ENCODE data around the gene AGAP1. TPM values are rescaled to one million over a fixed set of nuclear protein-coding genes. Genes with fewer than 3 reads are reported as not detected.

AGAP1 gene
- total RNA-seq, 6 experiments from 2014 or later: 8.1 to 11.2 (median 9.8) TPM

- Histone ChIP-seq H3K36me3 (no peaks in the 10 kb centered on the region), H3K27ac (no peak overlapping the region), H3K9me3 (no peaks in the 10 kb centered on the region), H3K4me1 (peaks cover 0 to 18% (median 0%) of the 10 kb centered on the region in 4 donors), H3K27me3 (peaks cover 0 to 34% of the 10 kb centered on the region in 2 donors), H3K4me3 (no peak overlapping the region)
- DNase-seq (no peak), ATAC-seq (no peak)
- intact Hi-C loops (cut with DNase I): loop anchor here (10.0 kb wide), 1 partner anchor 405 kb away; no protein-coding TSS in a partner anchor
- no peak for TF ChIP-seq CTCF (IDR thresholded peaks at IDR 0.05)
- TF ChIP-seq POLR2A (IDR thresholded peaks at IDR 0.05): no peak
- WGBS (ENCODE audit: insufficient coverage, low coverage, low lambda C conversion rate, missing lambda C conversion rate): 23% methylated on average over 12 of the region's 12 CpGs
Observed at GRCh38 chr2:236180076-236180816, 686.4 kb downstream of the AGAP1 start.

- DNase-seq (peak in 2 of 3 donors; percentile 54 to 58), ATAC-seq (peak; percentile 61 to 73 (median 70))
- TF ChIP-seq CTCF (IDR thresholded peaks at IDR 0.05) (peak; percentile 63 to 77 (median 69)), POLR2A (IDR thresholded peaks at IDR 0.05) (no peak)
- intact Hi-C loops (cut with DNase I): loop anchor here (10.0 kb wide), 1 partner anchor 406 kb away; no protein-coding TSS in a partner anchor
- Histone ChIP-seq H3K4me3 (no peak overlapping the region), H3K9me3 (no peaks in the 10 kb centered on the region), H3K4me1 (peaks cover 0 to 18% (median 0%) of the 10 kb centered on the region in 4 donors), H3K27me3 (peaks cover 0 to 34% of the 10 kb centered on the region in 2 donors), H3K27ac (no peak overlapping the region), H3K36me3 (no peaks in the 10 kb centered on the region)
- WGBS (ENCODE audit: insufficient coverage, low coverage, low lambda C conversion rate, missing lambda C conversion rate): 13% methylated on average over 9 of the region's 9 CpGs
Observed at GRCh38 chr2:236180831-236181453, 687.1 kb downstream of the AGAP1 start.

Small RNAs within 50 kb of the gene (small RNA-seq; reads per million reads assigned to genes)
- 0 reads per million in 2 experiments for gene RF00019
- gene RN7SL204P: 0 reads per million in 2 experiments
- gene RNU7-127P: 0 reads per million in 2 experiments
- 0 to 0.29 reads per million in 2 experiments for gene TMSB10P1

All from right lobe of liver (tissue), 6 donors.